ENCODE results near the gene PROSER3. TPM values are rescaled to one million over a fixed set of nuclear protein-coding genes. Genes with fewer than 3 reads are reported as not detected.

Gene PROSER3
- total and polyA plus RNA-seq, 2 donors (not counting 3 experiments of a cell fraction or from before 2014, with no cell fraction given): 18.3 to 28.3 TPM

- Histone ChIP-seq H3K27me3 (ENCODE audit: control insufficient read depth in 2 of 2, insufficient read depth in 2 of 2, low read length in 2 of 2) (peaks cover 11 to 20% of the 10 kb centered on the region in 2 experiments), H4K20me1 (replicated peaks; ENCODE audit: control insufficient read depth, extremely low read depth, insufficient read depth, low read length) (no peaks in the 10 kb centered on the region), H3K27ac (ENCODE audit: insufficient read depth, low read depth, low read length) (no peak overlapping the region), H3K9ac (replicated peaks; ENCODE audit: extremely low read depth, insufficient read depth, low read length) (no peak overlapping the region), H3K4me3 (replicated peaks in 1 of 3; ENCODE audit: insufficient read depth in 1 of 3, low read depth in 1 of 3, low read length in 3 of 3) (no peak overlapping the region), H2AFZ (ENCODE audit: low read depth, low read length) (no peak overlapping the region), H3K4me2 (ENCODE audit: insufficient read depth, low read length) (no peak overlapping the region), H3K4me1 (ENCODE audit: control insufficient read depth, extremely low read depth, insufficient read depth, low read length) (no peaks in the 10 kb centered on the region), H3K36me3 (ENCODE audit: control insufficient read depth in 2 of 2, extremely low read depth in 1 of 2, insufficient read depth in 2 of 2, low read length in 2 of 2) (no peaks in the 10 kb centered on the region), H3K9me1 (replicated peaks; ENCODE audit: control insufficient read depth, extremely low read depth, insufficient read depth, low read length) (no peaks in the 10 kb centered on the region), H3K9me3 (replicated peaks; ENCODE audit: control insufficient read depth, insufficient read depth, low read length) (no peaks in the 10 kb centered on the region), H3K79me2 (ENCODE audit: control insufficient read depth, insufficient read depth, low read length) (no peaks in the 10 kb centered on the region)
- no peak for FAIRE-seq
- ChIA-PET CTCF (no interaction called here), POLR2A (no interaction called here)
- dilution Hi-C loops (cut with MboI; ENCODE audit: extremely low pct_ligation_motif_present, low sequenced_read_pairs) (no loop called here), intact Hi-C loops (cut with micrococcal nuclease) (no loop called here)
- BruUV-seq (replicated peaks): no TSS peak
- no peak for TF ChIP-seq GATA2 (IDR thresholded peaks at IDR 0.05; ENCODE audit: insufficient read depth, insufficient read length, low read depth, low read length)
- no peak for TF ChIP-seq MYC (IDR thresholded peaks at IDR 0.05; ENCODE audit: low read depth, low read length)
- no peak for TF ChIP-seq MAX (IDR thresholded peaks at IDR 0.05; ENCODE audit: insufficient read depth, insufficient read length)
- TF ChIP-seq EZH2 (IDR thresholded peaks at IDR 0.05; ENCODE audit: borderline replicate concordance, low read depth, low read length, severe bottlenecking): no peak
- TF ChIP-seq CTCF (IDR thresholded peaks at IDR 0.05; ENCODE audit: extremely low read depth in 1 of 2, insufficient read depth in 1 of 2, low read depth in 1 of 2, low read length in 2 of 2): no peak
- DNase-seq (ENCODE audit: low read depth, low spot score): no peak
Observed at GRCh38 chr19:35792888-35793287, 34.9 kb downstream of the PROSER3 start.
